HCT116 (cell line): Measurements from ENCODE around the gene B3GNT5. TPM values are rescaled to one million over a fixed set of nuclear protein-coding genes. Genes with fewer than 3 reads are reported as not detected.

Source experiments
- ATAC-seq: fragments of 200-7000 bp; cut with Tn5 transposase; 2 replicates; pipeline ENCODE4 v1.9.1; 2020; ENCODE audit warnings: mild to moderate bottlenecking, moderate library complexity
- BruUV-seq: library from RNA; stranded (reverse); fragments of 400-500 nt; replicated peaks from 2 replicates; lab custom pipeline; 2021; lab: Mats Ljungman, UMichigan
- CTCF ChIA-PET: fragments of 300-600 bp; sonication (Branson Sonifier 250); formaldehyde crosslinking; loops from one replicate; lab custom pipeline; 2021; ENCODE audit warnings: antibody characterized with exemption; lab: Charles Lee
- POLR2A ChIA-PET: fragments of 300-600, 350-600 bp; sonication (Branson Sonifier 250); formaldehyde crosslinking; loops from one replicate; lab custom pipeline; 2021; ENCODE audit warnings: antibody characterized with exemption; lab: Charles Lee
- RAD21 ChIA-PET, 2 experiments: fragments of 300-600 bp; sonication (Branson Sonifier 250); formaldehyde crosslinking; loops; one replicate each; lab custom pipeline; 2023; ENCODE audit warnings: low total read pairs in 2 of 2; ENCODE audit not compliant: uncharacterized antibody in 2 of 2, unreplicated experiment in 2 of 2, low non-redundant PET in 1 of 2; lab: Charles Lee
- DNase-seq: peaks from one replicate; pipeline ENCODE4 v3.0.0-alpha.2; 2010; ENCODE audit warnings: low read depth, low spot score
- H2AFZ ChIP-seq: fragments of 200-600 bp; shearing (Covaris generic), sonication (generic); 2 replicates; pipeline ENCODE4 v1.6.1; 2017; ENCODE audit warnings: low read depth, mixed run types, mixed read lengths, antibody characterized with exemption, low read length; ENCODE audit not compliant: poor library complexity, severe bottlenecking
- H3K27ac ChIP-seq: 2 replicates; pipeline ENCODE4 v1.5.1; 2012; ENCODE audit warnings: low read depth, low read length
- H3K27me3 ChIP-seq: fragments of 200-600 bp; sonication (generic); 2 replicates; pipeline ENCODE4 v1.6.1; 2016; ENCODE audit warnings: mixed run types, low read length, mixed read lengths; ENCODE audit not compliant: insufficient read depth
- H3K36me3 ChIP-seq, 2 experiments: fragments of 200-500 bp in 1 of 2; fragments of 200-600 bp in 1 of 2; sonication (Bioruptor generic) in 1 of 2; sonication (generic) in 1 of 2; 2 replicates each; pipeline versions ENCODE4 v1.5.1 to v1.6.1; 2014 to 2016; ENCODE audit warnings: low read length in 2 of 2, inconsistent platforms in 1 of 2, mixed read lengths in 1 of 2, mixed run types in 1 of 2; ENCODE audit not compliant: insufficient read depth in 2 of 2, control insufficient read depth in 1 of 2
- H3K4me1 ChIP-seq, 2 experiments: fragments of 200-600 bp in 1 of 2; sonication (generic) in 1 of 2; 2 replicates each; pipeline versions ENCODE4 v1.5.1 to v1.6.1; 2012 to 2017; ENCODE audit warnings: low read length in 2 of 2, inconsistent platforms in 1 of 2, mild to moderate bottlenecking in 1 of 2, mixed read lengths in 1 of 2, mixed run types in 1 of 2, moderate library complexity in 1 of 2; ENCODE audit not compliant: insufficient read depth in 2 of 2, control insufficient read depth in 1 of 2
- H3K4me2 ChIP-seq: fragments of 200-600 bp; sonication (generic); 2 replicates; pipeline ENCODE4 v1.6.1; 2017; ENCODE audit warnings: mixed run types, low read length, mixed read lengths
- H3K4me3 ChIP-seq, 2 experiments: fragments of 200-600 bp in 1 of 2; sonication (generic) in 1 of 2; replicated peaks in 1 of 2; 2 replicates each; pipeline ENCODE4 v1.5.1; 2011 to 2016; ENCODE audit warnings: low read length in 2 of 2, control low read depth in 1 of 2, low read depth in 1 of 2, mild to moderate bottlenecking in 1 of 2, mixed read lengths in 1 of 2, mixed run types in 1 of 2
- H3K79me2 ChIP-seq: fragments of 200-600 bp; sonication (generic); 2 replicates; pipeline ENCODE4 v1.6.1; 2017; ENCODE audit warnings: mild to moderate bottlenecking, mixed run types, low read length, moderate library complexity, mixed read lengths; ENCODE audit not compliant: insufficient read depth
- H3K9ac ChIP-seq: fragments of 200-600 bp; sonication (generic); 2 replicates; pipeline ENCODE4 v1.6.1; 2016; ENCODE audit warnings: low read length, mixed read lengths
- H3K9me2 ChIP-seq: fragments of 200-600 bp; sonication (generic), shearing (Covaris generic); 2 replicates; pipeline ENCODE4 v1.6.1; 2017; ENCODE audit warnings: mixed run types, mild to moderate bottlenecking, moderate library complexity; ENCODE audit not compliant: insufficient read depth
- H3K9me3 ChIP-seq, 2 experiments: fragments of 200-500 bp in 1 of 2; fragments of 200-600 bp in 1 of 2; sonication (Bioruptor generic) in 1 of 2; sonication (generic) in 1 of 2; 2 replicates each; pipeline ENCODE4 v1.6.1; 2014 to 2017; ENCODE audit warnings: low read length in 2 of 2, mixed read lengths in 2 of 2, inconsistent platforms in 1 of 2, low read depth in 1 of 2, mild to moderate bottlenecking in 1 of 2, mixed run types in 1 of 2, moderate library complexity in 1 of 2; ENCODE audit not compliant: control insufficient read depth in 1 of 2, insufficient read depth in 1 of 2
- H4K20me1 ChIP-seq: fragments of 200-600 bp; sonication (generic), shearing (Covaris generic); 2 replicates; pipeline ENCODE4 v1.6.1; 2017; ENCODE audit warnings: mixed run types, mild to moderate bottlenecking, moderate library complexity; ENCODE audit not compliant: insufficient read depth
- CBX3 ChIP-seq: IDR thresholded peaks from 2 replicates; pipeline ENCODE4 v1.6.1; 2012; ENCODE audit warnings: low read depth
- CTCF ChIP-seq, 3 experiments: fragments of 200-600 bp in 1 of 3; sonication (generic) in 1 of 3; IDR thresholded peaks in 2 of 3; conservative IDR thresholded peaks in 1 of 3; 2 replicates each; pipeline ENCODE4 v1.5.1; 2012 to 2017; ENCODE audit warnings: low read depth in 2 of 3, low read length in 2 of 3, antibody characterized with exemption in 1 of 3, borderline replicate concordance in 1 of 3, control low read depth in 1 of 3, mild to moderate bottlenecking in 1 of 3, mixed read lengths in 1 of 3, mixed run types in 1 of 3, moderate library complexity in 1 of 3; ENCODE audit not compliant: insufficient read depth in 1 of 3
- EZH2 ChIP-seq: fragments of 200-600 bp; sonication (generic); IDR thresholded peaks from 2 replicates; pipeline ENCODE4 v1.6.1; 2017; ENCODE audit warnings: antibody characterized with exemption, mixed run types
- JUND ChIP-seq: IDR thresholded peaks from 2 replicates; pipeline ENCODE4 v1.6.1; 2012
- REST ChIP-seq: IDR thresholded peaks from 2 replicates; pipeline ENCODE4 v1.6.1; 2012; ENCODE audit warnings: low read depth
- SIN3A ChIP-seq: IDR thresholded peaks from 2 replicates; pipeline ENCODE4 v1.6.1; 2012; ENCODE audit warnings: low read depth
- SRF ChIP-seq: IDR thresholded peaks from 2 replicates; pipeline ENCODE4 v1.6.1; 2012; ENCODE audit warnings: low read depth
- ZFX ChIP-seq: fragments of 450-650 bp; IDR thresholded peaks from 2 replicates; pipeline ENCODE4 v1.6.1; 2017
- intact Hi-C: fragments of 100-400 bp; cut with micrococcal nuclease; formaldehyde crosslinking; loops from 2 replicates; pipeline ENCODE4 v1.10.0; 2022
- total RNA-seq: library from RNA; stranded (reverse); gene quantifications from one replicate; pipeline ENCODE4 v1.2.1, GENCODE V29; 2021; ENCODE audit not compliant: unreplicated experiment

The B3GNT5 gene
- total RNA-seq, 1 experiment from 2014 or later, result 25.3 TPM

DNA sequence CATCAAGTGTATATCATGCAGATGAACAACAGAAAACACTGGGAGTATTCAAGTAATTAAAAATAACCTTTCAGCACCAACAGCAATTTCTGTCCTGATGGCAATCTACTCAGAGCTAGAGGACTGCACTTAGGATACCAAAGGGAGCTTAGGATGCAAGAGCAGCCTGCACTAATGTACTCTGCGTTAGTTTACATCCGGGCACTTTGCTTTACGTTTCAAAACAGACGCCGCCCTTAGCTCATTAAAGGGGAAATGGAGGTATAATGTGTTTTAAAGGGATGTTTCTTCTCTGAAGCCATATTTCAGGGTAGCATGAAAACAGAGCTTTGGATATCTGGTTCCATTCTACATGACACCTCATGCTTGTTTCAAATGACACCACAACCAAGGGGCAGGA, 14.0 kb upstream of the B3GNT5 start:
- CTCF ChIA-PET, result no interaction called here
- RAD21 ChIA-PET, result no interaction called here

More for the DNA sequence above, 14.0 kb upstream of the B3GNT5 start:
- Histone ChIP-seq H3K36me3 (no peaks in the 10 kb centered on the region), H3K9me3 (peaks cover 6 to 9% of the 10 kb centered on the region in 2 experiments; a peak in 2 of 4 replicates), H3K4me3 (no peak overlapping the region), H3K27ac (no peak overlapping the region), H3K27me3 (no peaks in the 10 kb centered on the region), H3K79me2 (no peaks in the 10 kb centered on the region), H3K9me2 (no peaks in the 10 kb centered on the region), H3K4me1 (no peaks in the 10 kb centered on the region), H4K20me1 (no peaks in the 10 kb centered on the region), H2AFZ (no peak overlapping the region), H3K4me2 (no peak overlapping the region), H3K9ac (no peak overlapping the region)
- DNase-seq (no peak), ATAC-seq (no peak)
- POLR2A ChIA-PET, result no interaction called here
- intact Hi-C loops, result no loop called here
- no TSS peak for BruUV-seq
- no peak for TF ChIP-seq JUND
- TF ChIP-seq CTCF (IDR thresholded peaks at IDR 0.05 in 2 of 3, conservative IDR thresholded peaks at IDR 0.05 in 1 of 3; ENCODE audit: borderline replicate concordance in 1 of 3, insufficient read depth in 1 of 3, low read depth in 2 of 3, low read length in 2 of 3), result no peak
- no peak for TF ChIP-seq CBX3
- TF ChIP-seq EZH2, result no peak
- TF ChIP-seq SIN3A, result no peak
- TF ChIP-seq ZFX, result no peak
- TF ChIP-seq REST, result no peak
- TF ChIP-seq SRF, result no peak
